ENCODE results near the gene TUT7. TPM values are rescaled to one million over a fixed set of nuclear protein-coding genes. Genes with fewer than 3 reads are reported as not detected.

Gene TUT7
- total RNA-seq, 1 experiment from 2014 or later, result 17.2 TPM

GRCh38 chr9:86253577-86253976 lies 100.6 kb downstream of the TUT7 start:
- Histone ChIP-seq H3K36me3 (ENCODE audit: control insufficient read depth, insufficient read depth, low read length) (no peaks in the 10 kb centered on the region), H3K4me3 (ENCODE audit: low read depth, low read length) (no peak overlapping the region), H3K4me1 (no peaks in the 10 kb centered on the region), H3K27me3 (replicated peaks; ENCODE audit: control insufficient read depth, insufficient read depth, low read length) (no peaks in the 10 kb centered on the region), H3K9me3 (no peaks in the 10 kb centered on the region)
- Mint-ChIP-seq H3K9me3 (ENCODE audit: unreplicated experiment) (no peaks in the 10 kb centered on the region), H3K4me1 (ENCODE audit: low read depth, unreplicated experiment) (no peaks in the 10 kb centered on the region), H3K36me3 (ENCODE audit: insufficient read depth, unreplicated experiment) (no peaks in the 10 kb centered on the region), H3K27me3 (ENCODE audit: insufficient read depth, unreplicated experiment) (no peaks in the 10 kb centered on the region), H3K27ac (ENCODE audit: unreplicated experiment) (no peak overlapping the region), H3K4me3 (ENCODE audit: unreplicated experiment) (no peak overlapping the region)
- intact Hi-C loops (cut with micrococcal nuclease; ENCODE audit: unreplicated experiment), result no loop called here
- CTCF ChIA-PET, result no interaction called here
- BruUV-seq (replicated peaks), result no TSS peak
- no peak for DNase-seq
- POLR2A ChIA-PET, result no interaction called here
- no peak for TF ChIP-seq CTCF (IDR thresholded peaks at IDR 0.05; ENCODE audit: insufficient read depth in 1 of 2, low read depth in 1 of 2, low read length in 1 of 2, severe bottlenecking in 1 of 2, unreplicated experiment in 1 of 2)

GRCh38 chr9:86252870-86253269 lies 101.3 kb downstream of the TUT7 start:
- CTCF ChIA-PET, result no interaction called here

GRCh38 chr9:86250123-86250522 lies 104.1 kb downstream of the TUT7 start:
- ChIA-PET POLR2A (no interaction called here), CTCF (no interaction called here)
- Mint-ChIP-seq H3K4me3 (ENCODE audit: unreplicated experiment) (no peak overlapping the region), H3K4me1 (ENCODE audit: low read depth, unreplicated experiment) (no peaks in the 10 kb centered on the region), H3K36me3 (ENCODE audit: insufficient read depth, unreplicated experiment) (no peaks in the 10 kb centered on the region), H3K9me3 (ENCODE audit: unreplicated experiment) (no peaks in the 10 kb centered on the region), H3K27ac (ENCODE audit: unreplicated experiment) (no peak overlapping the region), H3K27me3 (ENCODE audit: insufficient read depth, unreplicated experiment) (no peaks in the 10 kb centered on the region)
- no peaks in the 10 kb centered on the region for H3K4me1 ChIP-seq
- no peak for DNase-seq
- H3K4me3 ChIP-seq (ENCODE audit: low read depth, low read length), result no peak overlapping the region
- no TSS peak for BruUV-seq (replicated peaks)
- H3K9me3 ChIP-seq, result no peaks in the 10 kb centered on the region
- intact Hi-C loops (cut with micrococcal nuclease; ENCODE audit: unreplicated experiment), result no loop called here
- H3K27me3 ChIP-seq (replicated peaks; ENCODE audit: control insufficient read depth, insufficient read depth, low read length), result no peaks in the 10 kb centered on the region
- H3K36me3 ChIP-seq (ENCODE audit: control insufficient read depth, insufficient read depth, low read length), result no peaks in the 10 kb centered on the region
- no peak for TF ChIP-seq CTCF (IDR thresholded peaks at IDR 0.05; ENCODE audit: insufficient read depth in 1 of 2, low read depth in 1 of 2, low read length in 1 of 2, severe bottlenecking in 1 of 2, unreplicated experiment in 1 of 2)

More at GRCh38 chr9:86252870-86253269, 101.3 kb downstream of the TUT7 start:
- no peaks in the 10 kb centered on the region for H3K27me3 ChIP-seq (replicated peaks; ENCODE audit: control insufficient read depth, insufficient read depth, low read length)
- no TSS peak for BruUV-seq (replicated peaks)
- no peak for TF ChIP-seq CTCF (IDR thresholded peaks at IDR 0.05; ENCODE audit: insufficient read depth in 1 of 2, low read depth in 1 of 2, low read length in 1 of 2, severe bottlenecking in 1 of 2, unreplicated experiment in 1 of 2)
- no peaks in the 10 kb centered on the region for H3K36me3 Mint-ChIP-seq (ENCODE audit: insufficient read depth, unreplicated experiment)
- no peak for DNase-seq
- H3K4me1 Mint-ChIP-seq (ENCODE audit: low read depth, unreplicated experiment), result no peaks in the 10 kb centered on the region
- POLR2A ChIA-PET, result no interaction called here
- no peak overlapping the region for H3K27ac Mint-ChIP-seq (ENCODE audit: unreplicated experiment)
- no peaks in the 10 kb centered on the region for H3K9me3 Mint-ChIP-seq (ENCODE audit: unreplicated experiment)
- intact Hi-C loops (cut with micrococcal nuclease; ENCODE audit: unreplicated experiment), result no loop called here
- H3K9me3 ChIP-seq, result no peaks in the 10 kb centered on the region
- H3K4me3 ChIP-seq (ENCODE audit: low read depth, low read length), result no peak overlapping the region
- H3K4me1 ChIP-seq, result no peaks in the 10 kb centered on the region
- no peak overlapping the region for H3K4me3 Mint-ChIP-seq (ENCODE audit: unreplicated experiment)
- H3K27me3 Mint-ChIP-seq (ENCODE audit: insufficient read depth, unreplicated experiment), result no peaks in the 10 kb centered on the region
- H3K36me3 ChIP-seq (ENCODE audit: control insufficient read depth, insufficient read depth, low read length), result no peaks in the 10 kb centered on the region

Measured in Caco-2 (cell line).